CD14-positive monocyte (primary cell): ENCODE results near the gene MBNL2. TPM values are rescaled to one million over a fixed set of nuclear protein-coding genes. Genes with fewer than 3 reads are reported as not detected.

Source experiments
- DNase-seq, 3 donors: peaks; one replicate each; pipeline ENCODE4 v3.0.0-alpha.2; 2011 to 2022
- H2AFZ ChIP-seq: 2 replicates; pipeline ENCODE4 v1.6.0; 2012; ENCODE audit warnings: mild to moderate bottlenecking, low read depth, low read length, inconsistent platforms; ENCODE audit not compliant: insufficient read depth, poor library complexity, severe bottlenecking
- H3K27ac ChIP-seq, 2 donors: 1 replicate in 1 of 2; 2 replicates in 1 of 2; pipeline ENCODE4 v1.5.1; 2012 to 2013; ENCODE audit warnings: low read length in 2 of 2, control low read depth in 1 of 2, inconsistent platforms in 1 of 2, low read depth in 1 of 2, mild to moderate bottlenecking in 1 of 2
- H3K27me3 ChIP-seq, 2 donors: one replicate each; pipeline versions ENCODE4 v1.6.0 to v1.6.1; 2011 to 2013; ENCODE audit warnings: low read length in 2 of 2; ENCODE audit not compliant: control insufficient read depth in 2 of 2, insufficient read depth in 2 of 2
- H3K36me3 ChIP-seq, 2 donors: replicated peaks in 1 of 2; 1 replicate in 1 of 2; 2 replicates in 1 of 2; pipeline versions ENCODE4 v1.5.1 to v1.6.1; 2012 to 2013; ENCODE audit warnings: low read length in 2 of 2, control low read depth in 1 of 2, inconsistent platforms in 1 of 2, mild to moderate bottlenecking in 1 of 2; ENCODE audit not compliant: insufficient read depth in 2 of 2, control insufficient read depth in 1 of 2
- H3K4me1 ChIP-seq, 2 donors: 1 replicate in 1 of 2; 2 replicates in 1 of 2; pipeline versions ENCODE4 v1.5.1 to v1.6.1; 2012 to 2013; ENCODE audit warnings: low read length in 2 of 2, control low read depth in 1 of 2, inconsistent platforms in 1 of 2, mild to moderate bottlenecking in 1 of 2, moderate library complexity in 1 of 2; ENCODE audit not compliant: insufficient read depth in 2 of 2, control insufficient read depth in 1 of 2
- H3K4me2 ChIP-seq: replicated peaks from 2 replicates; pipeline ENCODE3; 2012; ENCODE audit warnings: low read length, moderate library complexity, mild to moderate bottlenecking; ENCODE audit not compliant: poor library complexity, severe bottlenecking; ENCODE audit errors: extremely low read depth
- H3K4me3 ChIP-seq, 3 experiments: fragments of 200-600 bp in 1 of 3; sonication (generic) in 1 of 3; replicated peaks in 1 of 3; 1 replicate in 2 of 3; 2 replicates in 1 of 3; pipeline ENCODE4 v1.5.1; 2011 to 2013; ENCODE audit warnings: low read length in 3 of 3, mild to moderate bottlenecking in 3 of 3, control low read depth in 2 of 3, low read depth in 2 of 3, inconsistent platforms in 1 of 3, moderate library complexity in 1 of 3
- H3K79me2 ChIP-seq: 2 replicates; pipeline ENCODE4 v1.6.0; 2012; ENCODE audit warnings: mild to moderate bottlenecking, control low read depth, inconsistent platforms, low read length, moderate library complexity; ENCODE audit not compliant: insufficient read depth
- H3K9ac ChIP-seq: 2 replicates; pipeline ENCODE4 v1.6.0; 2017; ENCODE audit warnings: low read length, mild to moderate bottlenecking; ENCODE audit not compliant: insufficient read depth, poor library complexity, severe bottlenecking
- H3K9me3 ChIP-seq, 2 donors: replicated peaks in 1 of 2; 1 replicate in 1 of 2; 2 replicates in 1 of 2; pipeline versions ENCODE4 v1.5.1 to v1.6.1; 2012 to 2013; ENCODE audit warnings: low read length in 2 of 2, control low read depth in 1 of 2; ENCODE audit not compliant: control insufficient read depth in 1 of 2, insufficient read depth in 1 of 2
- H4K20me1 ChIP-seq: 2 replicates; pipeline ENCODE4 v1.6.0; 2012; ENCODE audit warnings: mild to moderate bottlenecking, low read length, control low read depth, moderate library complexity; ENCODE audit not compliant: insufficient read depth
- H3K27ac Mint-ChIP-seq, 7 donors: one replicate each; pipeline ENCODE4 v1.8.0; 2020; ENCODE audit warnings: mild to moderate bottlenecking in 7 of 7, mixed read lengths in 7 of 7, moderate library complexity in 6 of 7, inconsistent platforms in 2 of 7
- H3K27me3 Mint-ChIP-seq, 3 donors: one replicate each; pipeline ENCODE4 v1.8.0; 2021 to 2022; ENCODE audit warnings: low read depth in 3 of 3, mild to moderate bottlenecking in 3 of 3, mixed read lengths in 3 of 3, moderate library complexity in 3 of 3, inconsistent platforms in 1 of 3
- H3K36me3 Mint-ChIP-seq, 2 donors: one replicate each; pipeline ENCODE4 v1.8.0; 2020; ENCODE audit warnings: mixed read lengths in 2 of 2, inconsistent platforms in 1 of 2, mild to moderate bottlenecking in 1 of 2
- H3K4me1 Mint-ChIP-seq: one replicate; pipeline ENCODE4 v1.8.0; 2020; ENCODE audit warnings: mild to moderate bottlenecking, mixed read lengths
- H3K4me3 Mint-ChIP-seq, 2 donors: one replicate each; pipeline ENCODE4 v1.8.0; 2020; ENCODE audit warnings: mild to moderate bottlenecking in 2 of 2, mixed read lengths in 2 of 2, moderate library complexity in 1 of 2
- H3K9me3 Mint-ChIP-seq, 7 donors: one replicate each; pipeline ENCODE4 v1.8.0; 2020 to 2022; ENCODE audit warnings: mixed read lengths in 7 of 7, mild to moderate bottlenecking in 6 of 7, moderate library complexity in 6 of 7, inconsistent platforms in 2 of 7
- WGBS: methylation state at CpG from one replicate; pipeline ENCODE4 v1.1.5; 2013; ENCODE audit warnings: missing lambda C conversion rate; ENCODE audit not compliant: insufficient coverage; 5-methylcytosine and 5-hydroxymethylcytosine counted together
- intact Hi-C, 2 donors: fragments of 100-400 bp; cut with micrococcal nuclease; formaldehyde crosslinking; loops; one replicate each; pipeline versions ENCODE4 v1.15.0 to v1.15.1; 2023
- polyA plus RNA-seq, 3 donors: library from polyadenylated mRNA; depleted of rRNA in 1 of 3; unstranded in 2 of 3; stranded (reverse) in 1 of 3; fragments of 300-500 nt in 2 of 3; fragments of >200 nt in 1 of 3; fragmentation: Illumina TruSeq in 2 of 3; gene quantifications; 1 replicate in 2 of 3; 2 replicates in 1 of 3; pipeline ENCODE4 v1.2.3, GENCODE V29; 2012 to 2021
- TF ChIP-seq, protein P1 (sequence below): fragments of 200-600 bp; IDR thresholded peaks from one replicate; pipeline ENCODE4 v1.8.0; 2022; ENCODE audit warnings: antibody characterized with exemption, mild to moderate bottlenecking

MBNL2 gene
- polyA plus RNA-seq, 3 donors: 8.5 to 15.5 (median 13.4) TPM

- Mint-ChIP-seq H3K4me1 (peaks cover 23% of the 10 kb centered on the region), H3K4me3 (peak overlapping the region; percentile 69 to 91), H3K27me3 (no peaks in the 10 kb centered on the region), H3K36me3 (peaks cover 27 to 32% of the 10 kb centered on the region in 2 donors), H3K9me3 (peaks cover 0 to 3% (median 0%) of the 10 kb centered on the region in 7 donors), H3K27ac (peak overlapping the region; percentile 64 to 87 (median 85))
- intact Hi-C loops: no loop called here
- TF ChIP-seq, protein P1, sequence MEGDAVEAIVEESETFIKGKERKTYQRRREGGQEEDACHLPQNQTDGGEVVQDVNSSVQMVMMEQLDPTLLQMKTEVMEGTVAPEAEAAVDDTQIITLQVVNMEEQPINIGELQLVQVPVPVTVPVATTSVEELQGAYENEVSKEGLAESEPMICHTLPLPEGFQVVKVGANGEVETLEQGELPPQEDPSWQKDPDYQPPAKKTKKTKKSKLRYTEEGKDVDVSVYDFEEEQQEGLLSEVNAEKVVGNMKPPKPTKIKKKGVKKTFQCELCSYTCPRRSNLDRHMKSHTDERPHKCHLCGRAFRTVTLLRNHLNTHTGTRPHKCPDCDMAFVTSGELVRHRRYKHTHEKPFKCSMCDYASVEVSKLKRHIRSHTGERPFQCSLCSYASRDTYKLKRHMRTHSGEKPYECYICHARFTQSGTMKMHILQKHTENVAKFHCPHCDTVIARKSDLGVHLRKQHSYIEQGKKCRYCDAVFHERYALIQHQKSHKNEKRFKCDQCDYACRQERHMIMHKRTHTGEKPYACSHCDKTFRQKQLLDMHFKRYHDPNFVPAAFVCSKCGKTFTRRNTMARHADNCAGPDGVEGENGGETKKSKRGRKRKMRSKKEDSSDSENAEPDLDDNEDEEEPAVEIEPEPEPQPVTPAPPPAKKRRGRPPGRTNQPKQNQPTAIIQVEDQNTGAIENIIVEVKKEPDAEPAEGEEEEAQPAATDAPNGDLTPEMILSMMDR: no peak
- peak in 1 of 3 donors; percentile 6 for DNase-seq
- Histone ChIP-seq H2AFZ (peak overlapping the region; percentile 72), H3K79me2 (no peaks in the 10 kb centered on the region), H3K4me1 (peaks cover 12 to 22% of the 10 kb centered on the region in 2 donors), H3K9me3 (no peaks in the 10 kb centered on the region), H3K27ac (peak overlapping the region in 1 of 2 donors; percentile 87), H3K36me3 (peaks cover 22 to 38% of the 10 kb centered on the region in 2 donors), H3K4me2 (peak overlapping the region; percentile 70), H4K20me1 (no peaks in the 10 kb centered on the region), H3K27me3 (no peaks in the 10 kb centered on the region), H3K4me3 (peak overlapping the region; percentile 30 to 87 (median 73)), H3K9ac (peak overlapping the region; percentile 54)
- WGBS: no CpG with 5 or more reads among the region's 4 CpGs
Measured at GRCh38 chr13:97369261-97369893, 147.2 kb downstream of the MBNL2 start.

DNA sequence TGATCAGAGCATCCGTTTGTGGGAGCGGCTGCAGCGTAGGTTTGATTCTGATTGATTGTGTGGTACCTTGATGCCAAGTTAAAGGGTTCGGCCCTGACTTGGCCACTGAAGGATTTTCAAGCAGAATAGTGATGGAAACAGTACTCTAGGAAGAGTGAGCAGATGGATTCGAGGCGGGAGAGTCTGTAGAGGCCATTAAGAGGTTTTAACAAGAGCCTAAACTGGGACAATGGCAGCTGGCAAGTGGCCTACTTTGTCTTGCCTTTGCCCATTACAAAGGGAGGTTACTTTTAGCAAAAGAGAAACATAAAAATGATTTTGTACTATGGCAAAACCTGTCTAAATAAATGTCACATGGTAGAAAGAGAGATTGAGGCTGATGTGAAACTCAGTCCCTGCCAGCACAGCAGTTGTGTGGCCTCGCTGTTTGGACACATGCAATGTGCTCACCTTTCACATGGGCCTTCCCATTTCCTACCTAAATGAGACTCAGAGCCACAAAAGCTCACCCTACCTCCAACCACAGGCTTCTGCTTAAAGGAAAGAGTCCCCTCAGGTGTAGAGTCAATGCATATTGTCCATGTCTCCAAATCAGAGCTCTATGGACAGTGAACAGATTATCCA, 149.5 kb downstream of the MBNL2 start:
- peaks cover 27 to 36% of the 10 kb centered on the region in 2 donors for H3K36me3 Mint-ChIP-seq
- WGBS: 99% methylated on average over 7 of the region's 7 CpGs
- H3K27me3 Mint-ChIP-seq: no peaks in the 10 kb centered on the region

More for the DNA sequence above, 149.5 kb downstream of the MBNL2 start:
- Histone ChIP-seq H3K4me2 (no peak overlapping the region), H2AFZ (no peak overlapping the region), H3K27ac (no peak overlapping the region), H3K4me1 (peaks cover 12 to 22% of the 10 kb centered on the region in 2 donors), H3K9ac (no peak overlapping the region), H3K79me2 (no peaks in the 10 kb centered on the region), H3K9me3 (no peaks in the 10 kb centered on the region), H3K27me3 (no peaks in the 10 kb centered on the region), H3K4me3 (no peak overlapping the region), H3K36me3 (peaks cover 16 to 36% of the 10 kb centered on the region in 2 donors), H4K20me1 (no peaks in the 10 kb centered on the region)
- Mint-ChIP-seq H3K4me1 (peaks cover 26% of the 10 kb centered on the region), H3K4me3 (no peak overlapping the region), H3K9me3 (peaks cover 0 to 2% (median 0%) of the 10 kb centered on the region in 7 donors), H3K27ac (no peak overlapping the region)
- DNase-seq: no peak
- TF ChIP-seq, protein P1: no peak
- intact Hi-C loops: no loop called here
